H9 (cell line): ENCODE data around the gene KISS1. TPM values are rescaled to one million over a fixed set of nuclear protein-coding genes. Genes with fewer than 3 reads are reported as not detected.

Experiments
- DNase-seq: peaks from one replicate; pipeline ENCODE4 v3.0.0-alpha.2; 2017
- H2AFZ ChIP-seq: one replicate; pipeline ENCODE4 v1.6.1; 2013; ENCODE audit warnings: mild to moderate bottlenecking, low read length, control low read depth, moderate library complexity
- H2AK5ac ChIP-seq: 2 replicates; pipeline ENCODE4 v1.6.1; 2013; ENCODE audit warnings: low read length, control low read depth, mixed read lengths; ENCODE audit not compliant: insufficient read length
- H2BK120ac ChIP-seq: one replicate; pipeline ENCODE4 v1.6.1; 2013; ENCODE audit warnings: low read depth, mild to moderate bottlenecking, low read length, control low read depth, inconsistent platforms; ENCODE audit not compliant: poor library complexity, severe bottlenecking
- H2BK12ac ChIP-seq: 2 replicates; pipeline ENCODE4 v1.6.1; 2013; ENCODE audit warnings: low read length, control low read depth, mixed read lengths, low read depth; ENCODE audit not compliant: insufficient read length
- H2BK15ac ChIP-seq: 2 replicates; pipeline ENCODE4 v1.6.1; 2013; ENCODE audit warnings: low read depth, low read length, control low read depth
- H2BK20ac ChIP-seq: one replicate; pipeline ENCODE4 v1.6.1; 2013; ENCODE audit warnings: low read depth, mild to moderate bottlenecking, low read length, control low read depth, inconsistent platforms; ENCODE audit not compliant: poor library complexity, severe bottlenecking
- H2BK5ac ChIP-seq: 2 replicates; pipeline ENCODE4 v1.6.1; 2013; ENCODE audit warnings: low read length, control low read depth, mixed read lengths; ENCODE audit not compliant: insufficient read length
- H3K14ac ChIP-seq: 2 replicates; pipeline ENCODE4 v1.6.1; 2013; ENCODE audit warnings: low read length, control low read depth; ENCODE audit not compliant: insufficient read depth
- H3K18ac ChIP-seq: 2 replicates; pipeline ENCODE4 v1.6.1; 2013; ENCODE audit warnings: low read depth, mild to moderate bottlenecking, mixed read lengths, low read length, control low read depth; ENCODE audit not compliant: insufficient read length
- H3K23ac ChIP-seq: 2 replicates; pipeline ENCODE4 v1.6.1; 2013; ENCODE audit warnings: low read length, control low read depth, mixed read lengths, low read depth; ENCODE audit not compliant: insufficient read length
- H3K23me2 ChIP-seq: 2 replicates; pipeline ENCODE4 v1.6.1; 2013; ENCODE audit warnings: low read depth, mild to moderate bottlenecking, mixed read lengths, low read length, control low read depth; ENCODE audit not compliant: insufficient read length, poor library complexity, severe bottlenecking
- H3K27ac ChIP-seq: 2 replicates; pipeline ENCODE4 v1.5.1; 2013; ENCODE audit warnings: low read length, control low read depth, mixed read lengths, low read depth; ENCODE audit not compliant: insufficient read length
- H3K27me3 ChIP-seq: 2 replicates; pipeline ENCODE4 v1.6.1; 2013; ENCODE audit warnings: low read length, control low read depth, inconsistent platforms; ENCODE audit not compliant: insufficient read depth
- H3K4ac ChIP-seq: 2 replicates; pipeline ENCODE4 v1.6.1; 2013; ENCODE audit warnings: low read depth, mild to moderate bottlenecking, control low read depth, inconsistent platforms, low read length, moderate library complexity
- H3K4me1 ChIP-seq: 2 replicates; pipeline ENCODE4 v1.6.1; 2013; ENCODE audit warnings: low read length, control low read depth, inconsistent platforms; ENCODE audit not compliant: insufficient read depth
- H3K4me2 ChIP-seq: 2 replicates; pipeline ENCODE4 v1.6.1; 2013; ENCODE audit warnings: low read length, control low read depth, mixed read lengths; ENCODE audit not compliant: insufficient read length, insufficient read depth
- H3K56ac ChIP-seq: 2 replicates; pipeline ENCODE4 v1.6.1; 2013; ENCODE audit warnings: low read depth, mild to moderate bottlenecking, mixed read lengths, low read length, control low read depth; ENCODE audit not compliant: insufficient read length
- H3K79me1 ChIP-seq: 2 replicates; pipeline ENCODE4 v1.6.1; 2013; ENCODE audit warnings: low read depth, mild to moderate bottlenecking, moderate library complexity, low read length, control low read depth, inconsistent platforms; ENCODE audit not compliant: insufficient read depth, poor library complexity, severe bottlenecking
- H3K79me2 ChIP-seq: 2 replicates; pipeline ENCODE4 v1.6.1; 2013; ENCODE audit warnings: low read length, control low read depth, inconsistent platforms; ENCODE audit not compliant: insufficient read depth
- H3K9ac ChIP-seq: 2 replicates; pipeline ENCODE4 v1.6.1; 2013; ENCODE audit warnings: low read length, control low read depth, mixed read lengths; ENCODE audit not compliant: insufficient read length; ENCODE audit errors: extremely low read depth
- H3K9me3 ChIP-seq: one replicate; pipeline ENCODE4 v1.6.1; 2013; ENCODE audit warnings: low read depth, low read length, inconsistent platforms; ENCODE audit not compliant: control insufficient read depth
- H3T11ph ChIP-seq: one replicate; pipeline ENCODE4 v1.6.1; 2013; ENCODE audit warnings: mild to moderate bottlenecking, low read length, control low read depth, inconsistent platforms
- H4K20me1 ChIP-seq: one replicate; pipeline ENCODE4 v1.6.1; 2013; ENCODE audit not compliant: control insufficient read depth, insufficient read length, insufficient read depth
- H4K5ac ChIP-seq: 2 replicates; pipeline ENCODE4 v1.6.1; 2013; ENCODE audit warnings: low read depth, mild to moderate bottlenecking, mixed read lengths, low read length, control low read depth; ENCODE audit not compliant: insufficient read length
- H4K8ac ChIP-seq: replicated peaks from 2 replicates; pipeline ENCODE4 v1.6.1; 2013; ENCODE audit warnings: low read length, control low read depth, mixed read lengths, low read depth; ENCODE audit not compliant: insufficient read length
- H4K91ac ChIP-seq: 2 replicates; pipeline ENCODE4 v1.6.1; 2013; ENCODE audit warnings: low read depth, mild to moderate bottlenecking, moderate library complexity, mixed read lengths, low read length, control low read depth; ENCODE audit not compliant: insufficient read length
- H3K27ac Mint-ChIP-seq, 3 experiments: 2 replicates in 2 of 3; 3 replicates in 1 of 3; pipeline ENCODE4 v1.8.0; 2020 to 2021; ENCODE audit warnings: mixed read lengths in 3 of 3, mild to moderate bottlenecking in 1 of 3, moderate library complexity in 1 of 3
- H3K27me3 Mint-ChIP-seq: 2 replicates; pipeline ENCODE4 v1.8.0; 2021; ENCODE audit warnings: low read depth, mild to moderate bottlenecking, moderate library complexity, mixed read lengths
- H3K36me3 Mint-ChIP-seq, 3 experiments: 2 replicates in 2 of 3; 3 replicates in 1 of 3; pipeline ENCODE4 v1.8.0; 2020 to 2021; ENCODE audit warnings: low read depth in 3 of 3, mixed read lengths in 3 of 3; ENCODE audit not compliant: insufficient read depth in 1 of 3
- H3K4me1 Mint-ChIP-seq, 2 experiments: 2 replicates each; pipeline ENCODE4 v1.8.0; 2020; ENCODE audit warnings: mixed read lengths in 2 of 2
- H3K4me3 Mint-ChIP-seq, 2 experiments: 2 replicates in 1 of 2; 3 replicates in 1 of 2; pipeline ENCODE4 v1.8.0; 2020 to 2021; ENCODE audit warnings: mild to moderate bottlenecking in 2 of 2, mixed read lengths in 2 of 2, moderate library complexity in 1 of 2
- H3K9me3 Mint-ChIP-seq, 2 experiments: 2 replicates in 1 of 2; 3 replicates in 1 of 2; pipeline ENCODE4 v1.8.0; 2020; ENCODE audit warnings: mild to moderate bottlenecking in 2 of 2, mixed read lengths in 2 of 2, moderate library complexity in 1 of 2
- CTCF ChIP-seq: fragments of 200-600 bp; sonication (generic); conservative IDR thresholded peaks from 3 replicates; pipeline ENCODE4 v1.8.0; 2021; ENCODE audit warnings: antibody characterized with exemption, mild to moderate bottlenecking
- WGBS: extraction: QIAGEN DNeasy Blood & Tissue Kit; methylation state at CpG from one replicate; pipeline ENCODE4 v1.1.7; 2013; ENCODE audit warnings: missing lambda C conversion rate, low lambda C conversion rate, mixed read lengths; ENCODE audit not compliant: insufficient read length; ENCODE audit errors: extremely low coverage; 5-methylcytosine and 5-hydroxymethylcytosine counted together
- total RNA-seq: library from RNA; stranded (reverse); gene quantifications from 2 replicates; pipeline ENCODE4 v1.2.1, GENCODE V29; 2021

KISS1 gene
- total RNA-seq, 1 experiment from 2014 or later, result 0.68 TPM

DNA sequence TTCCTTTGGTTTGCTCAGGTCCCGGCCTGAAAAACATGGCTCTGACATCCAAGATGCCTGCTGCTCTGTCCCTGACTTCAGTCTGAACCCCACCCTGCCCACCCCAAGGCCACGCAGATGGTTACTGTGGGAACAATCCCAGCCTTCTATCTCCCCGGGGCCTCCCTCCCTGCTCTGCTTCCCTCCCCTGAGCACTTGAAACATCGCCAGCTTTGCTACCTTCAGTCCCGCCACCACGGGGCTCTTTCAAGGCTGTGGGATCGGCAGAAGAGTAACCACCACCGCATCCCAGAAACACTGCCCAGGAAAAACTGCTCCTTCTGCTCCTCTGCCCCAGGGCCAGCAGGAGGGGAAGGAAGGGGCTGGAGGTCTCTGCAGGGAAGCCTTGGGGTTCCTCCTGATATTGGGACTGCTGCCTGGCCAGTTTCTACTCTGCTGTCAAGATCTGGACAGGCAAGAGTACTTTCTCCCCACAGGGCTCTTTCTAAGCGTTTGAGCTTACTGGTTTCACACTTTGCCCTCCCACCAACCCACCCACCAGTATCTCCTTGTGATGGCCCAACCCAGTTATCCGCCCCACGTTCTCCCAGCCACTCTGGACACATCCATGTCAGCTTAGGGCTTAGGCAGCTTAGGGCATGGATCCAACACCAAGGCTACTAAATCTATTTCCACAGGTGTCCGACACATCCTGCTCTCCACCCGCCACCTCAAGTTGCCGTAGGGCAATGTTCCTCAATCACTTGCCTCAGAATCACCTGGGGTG lies 52.8 kb downstream of the KISS1 start:
- no peak overlapping the region for H3K14ac ChIP-seq

More for the DNA sequence above, 52.8 kb downstream of the KISS1 start:
- Histone ChIP-seq H2BK12ac (no peak overlapping the region), H4K91ac (no peak overlapping the region), H4K8ac (no peak overlapping the region), H4K20me1 (no peaks in the 10 kb centered on the region), H3K27ac (no peak overlapping the region), H3K9me3 (no peaks in the 10 kb centered on the region), H3K4me1 (peaks cover 4% of the 10 kb centered on the region; the same call in 1 of the 2 replicates), H4K5ac (no peak overlapping the region), H3K18ac (no peak overlapping the region), H3K79me1 (no peaks in the 10 kb centered on the region), H3K4me2 (no peak overlapping the region), H2AFZ (no peak overlapping the region), H3T11ph (no peak overlapping the region), H2BK5ac (no peak overlapping the region), H2BK15ac (no peak overlapping the region), H2AK5ac (no peak overlapping the region), H3K9ac (no peak overlapping the region), H3K79me2 (no peaks in the 10 kb centered on the region), H3K23me2 (no peaks in the 10 kb centered on the region), H3K4ac (no peak overlapping the region), H3K56ac (no peak overlapping the region), H2BK120ac (no peak overlapping the region), H2BK20ac (no peak overlapping the region), H3K27me3 (no peaks in the 10 kb centered on the region), H3K23ac (no peak overlapping the region)
- WGBS, result no CpG with 5 or more reads among the region's 14 CpGs
- Mint-ChIP-seq H3K27me3 (peaks cover 12% of the 10 kb centered on the region), H3K4me1 (peaks cover 30 to 32% of the 10 kb centered on the region in 2 experiments), H3K9me3 (no peaks in the 10 kb centered on the region), H3K4me3 (no peak overlapping the region), H3K27ac (no peak overlapping the region), H3K36me3 (peaks cover 3 to 22% (median 10%) of the 10 kb centered on the region in 3 experiments; a peak in 5 of 7 replicates)
- TF ChIP-seq CTCF, result no peak
- no peak for DNase-seq
